ENCODE results near the gene IFT172. TPM values are rescaled to one million over a fixed set of nuclear protein-coding genes. Genes with fewer than 3 reads are reported as not detected.

IFT172 gene
- total and polyA plus RNA-seq, 2 of the 4 experiments (the other 2 are of a cell fraction) = 18.8 to 25.5 TPM

GRCh38 chr2:27498975-27499374 is 9.4 kb upstream of the IFT172 start:
- no peak overlapping the region for H3K4me3 ChIP-seq (ENCODE audit: insufficient read depth, low read depth, low read length)
- in situ Hi-C loops (cut with MboI; ENCODE audit: low sequenced_read_pairs) (no loop called here), dilution Hi-C loops (cut with HindIII; ENCODE audit: low sequenced_read_pairs, unreplicated experiment) (no loop called here), intact Hi-C loops (cut with micrococcal nuclease) (no loop called here)
- no peak overlapping the region for H3K56ac ChIP-seq (ENCODE audit: extremely low read depth, insufficient read depth, low read length)
- no peak overlapping the region for H3K9ac ChIP-seq (ENCODE audit: low read depth, low read length)
- no peak overlapping the region for H2BK120ac ChIP-seq (ENCODE audit: low read depth, low read length)
- H3K4ac ChIP-seq (ENCODE audit: low read depth, low read length) = no peak overlapping the region
- WGBS, 2 experiments (ENCODE audit: extremely low coverage in 2 of 2, insufficient read length in 1 of 2) = no CpG with 5 or more reads among the region's 3 CpGs
- H4K20me1 ChIP-seq (ENCODE audit: insufficient read depth, low read length) = no peaks in the 10 kb centered on the region
- H2AK5ac ChIP-seq (ENCODE audit: low read depth, low read length) = no peak overlapping the region
- no peak overlapping the region for H2BK15ac ChIP-seq (ENCODE audit: low read depth, low read length)
- H3K9me3 ChIP-seq (ENCODE audit: control insufficient read depth, insufficient read depth, low read length) = no peaks in the 10 kb centered on the region
- no peak overlapping the region for H4K91ac ChIP-seq (ENCODE audit: insufficient read depth, low read depth, low read length)
- H3K18ac ChIP-seq (ENCODE audit: low read depth, low read length) = no peak overlapping the region
- ChIA-PET POLR2A (ENCODE audit: unreplicated experiment) (no interaction called here), CTCF (no interaction called here)
- no TSS peak for BruUV-seq (replicated peaks)
- H4K8ac ChIP-seq (ENCODE audit: low read depth in 2 of 2, low read length in 2 of 2) = no peak overlapping the region
- no peak overlapping the region for H4K5ac ChIP-seq (ENCODE audit: low read depth, low read length)
- H3K27ac ChIP-seq (ENCODE audit: insufficient read depth, low read length) = no peak overlapping the region
- H3K79me1 ChIP-seq (ENCODE audit: low read depth in 1 of 2, low read length in 2 of 2) = peaks cover 0 to 10% of the 10 kb centered on the region in 2 experiments; a peak in 2 of 4 replicates
- peaks cover 2% of the 10 kb centered on the region; the same call in 1 of the 2 replicates for H3K27me3 ChIP-seq (ENCODE audit: control insufficient read depth, insufficient read depth, low read length)
- TF ChIP-seq NFE2L2 (IDR thresholded peaks at IDR 0.05; ENCODE audit: low read depth, low read length) (no peak), POLR2A (IDR thresholded peaks at IDR 0.05; ENCODE audit: low read depth, low read length) (no peak), SMC3 (IDR thresholded peaks at IDR 0.05; ENCODE audit: low read depth, low read length) (no peak), RAD21 (IDR thresholded peaks at IDR 0.05; ENCODE audit: low read length) (no peak), CEBPB (IDR thresholded peaks at IDR 0.05; ENCODE audit: low read depth, low read length) (no peak), CTCF (conservative IDR thresholded peaks at IDR 0.05; ENCODE audit: low read depth, low read length) (no peak), MXI1 (IDR thresholded peaks at IDR 0.05; ENCODE audit: borderline replicate concordance, low read depth, low read length) (no peak), CHD1 (IDR thresholded peaks at IDR 0.05; ENCODE audit: low read depth, low read length) (no peak), RCOR1 (IDR thresholded peaks at IDR 0.05; ENCODE audit: insufficient replicate concordance, low read length) (no peak), MAFK (IDR thresholded peaks at IDR 0.05; ENCODE audit: low read depth, low read length) (no peak), RFX5 (IDR thresholded peaks at IDR 0.05; ENCODE audit: low read depth, low read length) (no peak), FOS (IDR thresholded peaks at IDR 0.05; ENCODE audit: low read depth, low read length) (no peak), BHLHE40 (IDR thresholded peaks at IDR 0.05; ENCODE audit: low read depth, low read length) (no peak)
- TF ChIP-seq, protein P1, sequence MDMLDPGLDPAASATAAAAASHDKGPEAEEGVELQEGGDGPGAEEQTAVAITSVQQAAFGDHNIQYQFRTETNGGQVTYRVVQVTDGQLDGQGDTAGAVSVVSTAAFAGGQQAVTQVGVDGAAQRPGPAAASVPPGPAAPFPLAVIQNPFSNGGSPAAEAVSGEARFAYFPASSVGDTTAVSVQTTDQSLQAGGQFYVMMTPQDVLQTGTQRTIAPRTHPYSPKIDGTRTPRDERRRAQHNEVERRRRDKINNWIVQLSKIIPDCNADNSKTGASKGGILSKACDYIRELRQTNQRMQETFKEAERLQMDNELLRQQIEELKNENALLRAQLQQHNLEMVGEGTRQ (IDR thresholded peaks at IDR 0.05; ENCODE audit: low read depth, low read length) = no peak
- TF ChIP-seq, protein P2, sequence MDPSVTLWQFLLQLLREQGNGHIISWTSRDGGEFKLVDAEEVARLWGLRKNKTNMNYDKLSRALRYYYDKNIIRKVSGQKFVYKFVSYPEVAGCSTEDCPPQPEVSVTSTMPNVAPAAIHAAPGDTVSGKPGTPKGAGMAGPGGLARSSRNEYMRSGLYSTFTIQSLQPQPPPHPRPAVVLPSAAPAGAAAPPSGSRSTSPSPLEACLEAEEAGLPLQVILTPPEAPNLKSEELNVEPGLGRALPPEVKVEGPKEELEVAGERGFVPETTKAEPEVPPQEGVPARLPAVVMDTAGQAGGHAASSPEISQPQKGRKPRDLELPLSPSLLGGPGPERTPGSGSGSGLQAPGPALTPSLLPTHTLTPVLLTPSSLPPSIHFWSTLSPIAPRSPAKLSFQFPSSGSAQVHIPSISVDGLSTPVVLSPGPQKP (IDR thresholded peaks at IDR 0.05; ENCODE audit: borderline replicate concordance, low read depth, low read length) = no peak
- H2BK5ac ChIP-seq (ENCODE audit: low read depth, low read length, poor library complexity, severe bottlenecking) = no peak overlapping the region
- peaks cover 15% of the 10 kb centered on the region for H3K9me1 ChIP-seq (ENCODE audit: insufficient read depth, low read length)
- no peak overlapping the region for H3K14ac ChIP-seq (replicated peaks; ENCODE audit: low read depth, low read length)
- peaks cover 11% of the 10 kb centered on the region for H3K4me1 ChIP-seq (ENCODE audit: control insufficient read depth, insufficient read depth, low read length)
- ATAC-seq (ENCODE audit: low read depth) (no peak), DNase-seq (no peak)
- no peak overlapping the region for H2BK20ac ChIP-seq (ENCODE audit: low read depth, low read length)
- H3K4me2 ChIP-seq (ENCODE audit: low read depth, low read length) = no peak overlapping the region
- no peak overlapping the region for H3K23ac ChIP-seq (ENCODE audit: low read depth, low read length)
- no peaks in the 10 kb centered on the region for H3K36me3 ChIP-seq (ENCODE audit: control insufficient read depth, insufficient read depth, low read length)
- no peak overlapping the region for H2AFZ ChIP-seq (replicated peaks; ENCODE audit: low read length, poor library complexity)
- no peak overlapping the region for H2AK9ac ChIP-seq (replicated peaks; ENCODE audit: low read depth, low read length, poor library complexity)
